Activated CD8-positive, alpha-beta memory T cell treated with anti-CD3 and anti-CD28 coated beads, Interleukin-2, amount 10 ng/mL, durations not matched to agents 7 days and 5 days (primary cell): ENCODE results near the gene PER2. TPM values are rescaled to one million over a fixed set of nuclear protein-coding genes. Genes with fewer than 3 reads are reported as not detected.

Source experiments
- ATAC-seq: fragments of 150-1000 bp; cut with Tn5 transposase; one replicate; pipeline ENCODE4 v1.10.0; 2021; ENCODE audit warnings: moderate library complexity
- CTCF ChIA-PET: fragments of 350-600 bp; sonication (Branson Sonifier 250); formaldehyde crosslinking; loops from one replicate; lab custom pipeline; 2021; ENCODE audit warnings: antibody characterized with exemption; lab: Charles Lee
- DNase-seq: peaks from one replicate; pipeline ENCODE4 v3.0.0-alpha.2; 2020
- H3K27ac Mint-ChIP-seq: one replicate; pipeline ENCODE4 v1.8.0; 2021; ENCODE audit warnings: mild to moderate bottlenecking, mixed read lengths
- H3K27me3 Mint-ChIP-seq: one replicate; pipeline ENCODE4 v1.8.0; 2021; ENCODE audit warnings: mixed read lengths
- H3K36me3 Mint-ChIP-seq: one replicate; pipeline ENCODE4 v1.8.0; 2021; ENCODE audit warnings: mild to moderate bottlenecking, mixed read lengths
- H3K4me1 Mint-ChIP-seq: one replicate; pipeline ENCODE4 v1.8.0; 2021; ENCODE audit warnings: mixed read lengths
- H3K4me3 Mint-ChIP-seq: one replicate; pipeline ENCODE4 v1.8.0; 2021; ENCODE audit warnings: mild to moderate bottlenecking, moderate library complexity, mixed read lengths
- H3K9me3 Mint-ChIP-seq: one replicate; pipeline ENCODE4 v1.8.0; 2022; ENCODE audit warnings: low read depth, mixed read lengths
- total RNA-seq, 2 experiments: library from RNA; stranded (reverse); gene quantifications; one replicate each; pipeline ENCODE4 v1.2.3, GENCODE V29; 2021

The PER2 gene
- total RNA-seq, 2 experiments from 2014 or later = 9.1 to 11.5 TPM

DNA sequence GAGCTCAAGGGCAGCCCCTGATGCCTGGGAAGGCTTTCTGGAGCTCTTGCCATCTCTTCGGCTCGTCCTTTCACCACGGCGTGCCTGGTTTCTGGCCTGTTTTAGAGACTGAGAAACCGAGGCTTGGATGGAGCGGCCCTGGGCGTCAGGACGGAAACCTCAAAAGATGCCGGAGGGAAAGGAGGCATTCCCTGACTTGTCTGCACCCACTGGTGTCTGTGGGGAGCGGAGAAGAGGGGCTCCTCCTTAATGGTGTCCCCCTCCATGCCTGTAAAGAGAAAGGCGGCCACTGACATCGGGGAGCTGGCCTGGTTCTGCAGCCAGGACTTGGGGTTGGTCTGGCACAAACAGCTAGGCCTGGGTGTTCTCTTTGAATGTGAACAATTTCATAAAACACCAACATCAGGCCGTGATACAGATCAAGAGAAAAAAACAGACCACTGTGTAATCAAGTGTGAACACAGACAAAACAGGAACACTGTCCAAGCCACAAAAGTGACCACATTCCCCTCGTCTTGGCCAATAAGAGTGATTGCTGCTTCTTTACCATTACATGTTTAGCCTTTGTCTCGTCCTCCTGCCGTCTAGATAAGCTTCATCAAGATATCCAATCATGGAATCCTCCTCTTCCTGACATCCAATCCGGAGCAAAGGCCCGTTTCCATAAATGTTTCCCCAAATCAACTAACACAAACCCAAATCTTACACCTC lies 84.3 kb downstream of the PER2 start:
- H3K9me3 Mint-ChIP-seq = no peaks in the 10 kb centered on the region
- H3K27me3 Mint-ChIP-seq = no peaks in the 10 kb centered on the region
- peak overlapping the region; percentile 79 for H3K27ac Mint-ChIP-seq
- CTCF ChIA-PET = interaction anchor here (2.8 kb wide), 1 partner anchor 60 kb away, joined by 9 read pairs; no protein-coding TSS in a partner anchor
- no peak for ATAC-seq
- no peak for DNase-seq
- peaks cover 32% of the 10 kb centered on the region for H3K4me1 Mint-ChIP-seq
- H3K36me3 Mint-ChIP-seq = peaks cover 13% of the 10 kb centered on the region
- H3K4me3 Mint-ChIP-seq = peak overlapping the region; percentile 68

- CTCF ChIA-PET = interaction anchor here (2.8 kb wide), 1 partner anchor 60 kb away, joined by 9 read pairs; no protein-coding TSS in a partner anchor
- ATAC-seq (peak; percentile 98), DNase-seq (peak; percentile 91)
- H3K27ac Mint-ChIP-seq = peak within 1 kb of the TSS; percentile 82
- no peaks in the 10 kb centered on the region for H3K9me3 Mint-ChIP-seq
- H3K4me3 Mint-ChIP-seq = peak within 1 kb of the TSS; percentile 84
- H3K36me3 Mint-ChIP-seq = peaks cover 16% of the 10 kb centered on the region
- peaks cover 35% of the 10 kb centered on the region for H3K4me1 Mint-ChIP-seq
- H3K27me3 Mint-ChIP-seq = no peaks in the 10 kb centered on the region
Observed at GRCh38 chr2:238203094-238203972, 85.1 kb downstream of the PER2 start, which contains the start of gene ILKAP. Gene ILKAP (minus strand): TSS chr2:238203695. CDS start chr2:238203553, 142 bp downstream.

- peaks cover 39% of the 10 kb centered on the region for H3K4me1 Mint-ChIP-seq
- ATAC-seq = no peak
- H3K4me3 Mint-ChIP-seq = peak overlapping the region; percentile 84
- no peaks in the 10 kb centered on the region for H3K27me3 Mint-ChIP-seq
- DNase-seq = peak; percentile 53
- H3K36me3 Mint-ChIP-seq = peaks cover 16% of the 10 kb centered on the region
- H3K27ac Mint-ChIP-seq = peak overlapping the region; percentile 82
- H3K9me3 Mint-ChIP-seq = no peaks in the 10 kb centered on the region
- CTCF ChIA-PET = interaction anchor here (1.0 to 2.8 kb wide), 5 partner anchors 11 to 142 kb away, joined by 3 to 9 read pairs (median 3); partner anchors contain the start of gene SCLY
Observed at GRCh38 chr2:238202326-238203093, 85.9 kb downstream of the PER2 start.

Other genes starting within 250 kb of the PER2 start
- 10 to 100 TPM; 29.1 to 53.8 TPM for gene SCLY, start 227.6 kb downstream of the PER2 start, total RNA-seq
- gene ESPNL, start 188.3 kb downstream of the PER2 start, total RNA-seq = under 1 TPM in 1 of 2 experiments, not detected in 1; 0.05 TPM
- not detected for gene KLHL30, start 149.9 kb downstream of the PER2 start, total RNA-seq
- gene ERFE, start 129.6 kb downstream of the PER2 start, total RNA-seq = not detected
- gene ILKAP, start 84.9 kb downstream of the PER2 start, total RNA-seq = 10 to 100 TPM; 52.6 to 61.7 TPM
- gene HES6, start 48.6 kb downstream of the PER2 start, total RNA-seq = 1 to 10 TPM; 3.0 to 4.0 TPM
- 1 to 10 TPM; 6.8 to 8.8 TPM for gene TRAF3IP1, start 31.9 kb upstream of the PER2 start, total RNA-seq
- gene ASB1, start 138.3 kb upstream of the PER2 start, total RNA-seq = 10 to 100 TPM; 34.5 to 35.6 TPM